Left lung (tissue), 10 donors: ENCODE results near the gene GALNT17. TPM values are rescaled to one million over a fixed set of nuclear protein-coding genes. Genes with fewer than 3 reads are reported as not detected.

Source experiments
- ATAC-seq: fragments of 200-7000 bp; cut with Tn5 transposase; one replicate; pipeline ENCODE4 v1.9.1; 2020; ENCODE audit warnings: moderate library complexity
- DNase-seq, 4 donors: peaks; one replicate each; pipeline ENCODE4 v3.0.0-alpha.2; 2013 to 2020
- H3K27ac ChIP-seq, 2 donors: fragments of 200-600 bp; sonication (generic) in 1 of 2; one replicate each; pipeline versions ENCODE4 v1.5.0 to v1.8.0; 2020 to 2021
- H3K27me3 ChIP-seq, 2 donors: fragments of 200-600 bp; sonication (generic) in 1 of 2; one replicate each; pipeline versions ENCODE4 v1.5.0 to v1.8.0; 2020 to 2021
- H3K36me3 ChIP-seq, 2 donors: fragments of 200-600 bp; sonication (generic) in 1 of 2; one replicate each; pipeline versions ENCODE4 v1.5.0 to v1.8.0; 2020 to 2021
- H3K4me1 ChIP-seq, 2 donors: fragments of 200-600 bp; one replicate each; pipeline ENCODE4 v1.8.0; 2021
- H3K4me3 ChIP-seq, 2 donors: fragments of 200-600 bp; sonication (generic) in 1 of 2; one replicate each; pipeline versions ENCODE4 v1.5.0 to v1.8.0; 2020 to 2021; ENCODE audit warnings: mild to moderate bottlenecking in 1 of 2
- H3K9me3 ChIP-seq, 2 donors: fragments of 200-600 bp; sonication (generic) in 1 of 2; one replicate each; pipeline versions ENCODE4 v1.5.0 to v1.8.0; 2020 to 2021
- intact Hi-C, 2 donors: fragments of 100-400 bp; cut with DNase I; formaldehyde crosslinking; loops; one replicate each; pipeline versions ENCODE4 v1.11.2 to v1.14.2; 2022
- polyA plus RNA-seq, 6 donors: library from polyadenylated mRNA; unstranded; fragments of 120-200 nt; gene quantifications; one replicate each; pipeline ENCODE4 v1.2.1, GENCODE V29; 2013; ENCODE audit not compliant: insufficient read length in 6 of 6
- total RNA-seq, 2 donors: library from RNA; stranded (reverse); fragmentation: NEBNext Ultra II Directional; extraction: Animal tissue kit (Norgen Biotek cat#: 25700); gene quantifications; one replicate each; pipeline ENCODE4 v1.2.1, GENCODE V29; 2021
- TF ChIP-seq, protein P1 (sequence below), 2 donors: fragments of 200-600 bp; sonication (generic) in 1 of 2; IDR thresholded peaks; one replicate each; pipeline versions ENCODE4 v1.5.0 to v1.8.0; 2021; ENCODE audit warnings: antibody characterized with exemption in 2 of 2
- donor health status: DM: no; HTN: yes; CAD: no.
- donor health status: DM: no; HTN: no; CAD: no.

The GALNT17 gene
- total and polyA plus RNA-seq, 8 donors = 2.4 to 19.1 (median 9.7) TPM

DNA sequence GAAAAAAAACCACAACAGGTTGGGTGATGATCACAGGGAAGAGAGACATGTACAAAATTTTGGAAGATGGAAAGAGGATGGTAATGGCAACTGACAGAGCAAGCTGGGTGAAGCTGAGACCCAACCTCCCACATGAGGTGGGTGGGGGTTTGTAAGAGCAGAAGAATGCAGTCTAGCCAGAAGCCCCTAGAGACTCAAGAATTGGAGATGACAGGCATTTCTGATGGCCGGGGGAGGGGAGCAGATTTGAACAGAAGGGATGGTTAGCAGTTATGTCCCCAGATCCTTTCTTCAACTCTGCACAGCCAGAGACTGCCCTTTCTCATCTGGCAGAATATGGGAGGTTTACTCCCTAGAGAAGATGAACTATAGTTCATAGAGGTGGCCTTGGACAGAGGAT is 208.0 kb downstream of the GALNT17 start:
- no peaks in the 10 kb centered on the region for H3K4me1 ChIP-seq
- H3K36me3 ChIP-seq = no peaks in the 10 kb centered on the region
- H3K4me3 ChIP-seq = no peak overlapping the region
- TF ChIP-seq, protein P1, sequence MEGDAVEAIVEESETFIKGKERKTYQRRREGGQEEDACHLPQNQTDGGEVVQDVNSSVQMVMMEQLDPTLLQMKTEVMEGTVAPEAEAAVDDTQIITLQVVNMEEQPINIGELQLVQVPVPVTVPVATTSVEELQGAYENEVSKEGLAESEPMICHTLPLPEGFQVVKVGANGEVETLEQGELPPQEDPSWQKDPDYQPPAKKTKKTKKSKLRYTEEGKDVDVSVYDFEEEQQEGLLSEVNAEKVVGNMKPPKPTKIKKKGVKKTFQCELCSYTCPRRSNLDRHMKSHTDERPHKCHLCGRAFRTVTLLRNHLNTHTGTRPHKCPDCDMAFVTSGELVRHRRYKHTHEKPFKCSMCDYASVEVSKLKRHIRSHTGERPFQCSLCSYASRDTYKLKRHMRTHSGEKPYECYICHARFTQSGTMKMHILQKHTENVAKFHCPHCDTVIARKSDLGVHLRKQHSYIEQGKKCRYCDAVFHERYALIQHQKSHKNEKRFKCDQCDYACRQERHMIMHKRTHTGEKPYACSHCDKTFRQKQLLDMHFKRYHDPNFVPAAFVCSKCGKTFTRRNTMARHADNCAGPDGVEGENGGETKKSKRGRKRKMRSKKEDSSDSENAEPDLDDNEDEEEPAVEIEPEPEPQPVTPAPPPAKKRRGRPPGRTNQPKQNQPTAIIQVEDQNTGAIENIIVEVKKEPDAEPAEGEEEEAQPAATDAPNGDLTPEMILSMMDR (IDR thresholded peaks at IDR 0.05) = no peak
- no peak for DNase-seq
- H3K27ac ChIP-seq = no peak overlapping the region
- intact Hi-C loops = no loop called here
- peaks cover 0 to 17% of the 10 kb centered on the region in 2 donors for H3K9me3 ChIP-seq
- no peak for ATAC-seq
- no peaks in the 10 kb centered on the region for H3K27me3 ChIP-seq

DNA sequence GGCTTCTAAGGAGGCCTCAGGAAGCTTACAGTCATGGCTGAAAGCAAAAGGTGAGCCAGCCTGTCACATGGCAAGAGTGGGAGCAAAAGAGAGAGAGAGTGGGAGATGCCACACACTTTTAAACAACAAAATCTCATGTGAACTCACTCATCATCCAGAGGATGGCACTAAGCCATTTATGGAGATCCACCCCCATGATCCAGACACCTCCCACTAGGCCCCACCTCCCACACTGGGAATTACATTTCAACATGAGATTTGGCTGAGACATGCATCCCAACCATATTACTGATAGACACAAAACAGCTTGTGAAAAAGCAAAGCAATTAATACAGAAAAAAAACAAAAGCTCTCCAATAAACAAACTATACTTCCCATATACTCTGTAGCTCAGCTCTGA is 210.3 kb downstream of the GALNT17 start:
- DNase-seq = no peak
- no peaks in the 10 kb centered on the region for H3K36me3 ChIP-seq
- TF ChIP-seq, protein P1 (IDR thresholded peaks at IDR 0.05) = no peak
- H3K4me3 ChIP-seq = no peak overlapping the region
- H3K27me3 ChIP-seq = no peaks in the 10 kb centered on the region
- intact Hi-C loops = no loop called here
- H3K4me1 ChIP-seq = no peaks in the 10 kb centered on the region
- no peak for ATAC-seq
- peaks cover 0 to 17% of the 10 kb centered on the region in 2 donors for H3K9me3 ChIP-seq
- no peak overlapping the region for H3K27ac ChIP-seq

DNA sequence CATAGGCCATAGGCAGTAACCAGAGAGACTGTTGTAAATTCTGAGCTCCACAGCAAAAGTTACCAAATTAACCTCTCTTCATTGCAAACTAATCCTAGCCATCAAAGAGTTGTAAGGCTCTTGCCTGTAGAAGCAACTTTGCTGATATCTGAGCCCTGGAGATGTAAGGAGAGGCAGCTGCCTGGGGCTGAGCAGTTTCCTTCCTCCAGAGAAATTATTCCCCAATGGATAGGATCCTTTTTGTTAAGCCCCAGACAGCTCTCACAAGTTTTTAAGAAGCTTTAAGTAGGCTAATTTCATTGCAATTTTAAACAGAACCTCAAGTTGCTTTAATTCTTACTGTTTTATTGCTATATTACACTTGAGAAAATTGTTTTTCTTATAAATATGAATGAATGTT is 211.1 kb downstream of the GALNT17 start:
- no peak for ATAC-seq
- TF ChIP-seq, protein P1 (IDR thresholded peaks at IDR 0.05) = no peak

DNA sequence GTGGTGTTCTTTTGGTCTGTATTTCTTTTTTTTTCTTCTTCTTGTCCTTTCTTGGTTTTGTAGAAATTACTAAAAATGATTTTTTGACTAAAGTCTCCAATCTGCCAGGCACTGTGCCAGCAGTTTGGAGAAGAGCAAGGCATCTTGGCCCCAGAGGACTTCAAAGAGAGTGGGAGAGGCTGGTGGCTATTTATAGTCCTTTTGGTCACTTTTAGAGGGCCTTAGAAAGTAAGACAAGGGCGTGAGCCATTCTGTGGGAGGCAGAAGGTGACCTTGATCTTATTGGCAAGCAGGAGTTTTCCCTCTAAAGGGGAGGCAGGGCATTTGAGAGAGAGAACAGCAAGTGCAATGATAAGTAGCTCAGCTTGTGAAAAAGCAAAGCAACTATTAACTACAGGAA is 211.9 kb downstream of the GALNT17 start:
- Histone ChIP-seq H3K36me3 (no peaks in the 10 kb centered on the region), H3K27ac (no peak overlapping the region), H3K27me3 (no peaks in the 10 kb centered on the region), H3K4me3 (no peak overlapping the region), H3K9me3 (peaks cover 0 to 17% of the 10 kb centered on the region in 2 donors), H3K4me1 (no peaks in the 10 kb centered on the region)
- intact Hi-C loops = no loop called here
- TF ChIP-seq, protein P1 (IDR thresholded peaks at IDR 0.05) = no peak
- ATAC-seq = no peak
- DNase-seq = no peak

More for the DNA sequence above, 211.1 kb downstream of the GALNT17 start:
- H3K4me1 ChIP-seq = no peaks in the 10 kb centered on the region
- H3K27ac ChIP-seq = no peak overlapping the region
- intact Hi-C loops = no loop called here
- H3K36me3 ChIP-seq = no peaks in the 10 kb centered on the region
- DNase-seq = no peak
- peaks cover 0 to 17% of the 10 kb centered on the region in 2 donors for H3K9me3 ChIP-seq
- no peaks in the 10 kb centered on the region for H3K27me3 ChIP-seq
- no peak overlapping the region for H3K4me3 ChIP-seq

DNA sequence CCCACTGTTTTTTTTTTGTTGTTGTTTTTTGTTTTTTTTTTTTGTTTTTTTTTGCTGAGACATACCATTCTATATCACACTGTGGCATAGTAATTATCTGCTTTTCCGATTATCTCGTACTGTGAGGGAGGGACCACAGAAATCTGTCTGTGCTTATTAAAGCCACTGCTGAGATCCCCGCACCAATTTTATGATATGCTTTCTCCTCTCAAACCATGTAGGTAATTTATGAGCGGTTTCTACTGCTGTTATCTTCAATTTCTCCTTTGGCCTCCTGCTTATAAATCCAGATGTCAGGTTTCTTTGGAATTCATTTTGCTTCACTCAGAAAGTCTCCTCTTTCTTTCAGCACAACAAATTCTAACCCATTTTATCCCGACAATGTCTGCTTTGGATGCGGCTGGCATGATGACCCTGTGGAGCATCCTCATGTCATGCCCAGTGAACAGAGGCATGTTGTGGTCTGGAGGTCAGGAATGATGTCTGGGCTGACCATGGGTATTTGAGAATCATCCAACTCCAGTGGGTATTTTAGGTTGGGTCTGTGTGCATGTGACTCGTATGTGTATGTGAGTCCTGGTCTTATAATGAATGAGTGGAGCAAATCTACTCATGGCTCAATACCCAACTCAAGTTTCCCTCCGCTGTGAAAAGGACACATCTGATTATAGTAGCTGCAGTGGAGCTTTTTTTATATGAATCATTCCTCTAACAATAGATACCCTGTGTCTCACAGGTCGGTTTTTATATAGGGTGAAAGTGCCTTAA is 213.4 kb downstream of the GALNT17 start:
- intact Hi-C loops = no loop called here
- Histone ChIP-seq H3K4me3 (no peak overlapping the region), H3K27me3 (no peaks in the 10 kb centered on the region), H3K4me1 (no peaks in the 10 kb centered on the region), H3K36me3 (no peaks in the 10 kb centered on the region), H3K9me3 (peaks cover 0 to 17% of the 10 kb centered on the region in 2 donors), H3K27ac (no peak overlapping the region)
- DNase-seq (no peak), ATAC-seq (no peak)
- TF ChIP-seq, protein P1 (IDR thresholded peaks at IDR 0.05) = no peak
